ENCODE data around the gene RGL2. TPM values are rescaled to one million over a fixed set of nuclear protein-coding genes. Genes with fewer than 3 reads are reported as not detected.

RGL2 gene
- total and polyA plus RNA-seq, 2 of the 13 experiments (the other 11 are each of a cell fraction or from before 2014, with no cell fraction given), result 22.9 to 47.4 TPM

DNA sequence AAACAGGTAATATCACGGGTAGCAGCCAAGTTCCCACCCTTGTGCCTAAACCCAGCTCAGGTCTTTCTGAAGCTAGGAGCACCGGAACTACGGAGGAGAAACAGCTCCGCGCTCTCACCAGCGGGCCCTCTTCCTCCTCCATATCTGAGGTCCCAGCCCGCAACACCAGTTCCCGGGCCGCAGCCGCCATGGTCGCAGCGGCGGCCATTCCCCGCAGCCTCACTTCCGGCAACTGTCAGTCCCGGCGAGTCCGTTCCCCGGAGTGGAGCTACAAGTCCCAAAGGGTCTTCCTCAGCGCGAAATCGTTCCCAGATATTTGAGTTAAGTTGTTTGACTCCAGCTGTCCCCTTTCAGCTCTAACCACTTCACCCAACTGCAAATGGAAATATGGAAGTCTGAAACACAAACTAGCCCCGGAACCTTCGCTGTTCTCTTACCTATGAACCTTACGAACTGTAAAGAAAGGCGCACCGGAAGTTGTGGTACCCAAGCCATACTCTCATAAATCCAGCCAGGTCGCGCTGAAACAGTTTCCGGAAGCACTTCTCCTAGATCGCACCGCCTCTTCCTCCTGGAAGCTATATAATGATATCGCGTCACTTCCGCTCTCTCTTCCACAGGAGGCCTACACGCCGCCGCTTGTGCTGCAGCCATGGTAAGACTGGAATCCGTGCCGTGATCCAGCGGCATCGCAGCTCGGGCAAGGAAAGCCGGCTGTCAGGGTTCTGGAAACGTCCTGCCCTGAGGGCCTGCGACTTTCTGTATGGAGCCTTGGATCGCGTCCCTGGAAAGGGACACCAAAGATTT lies 27.1 kb downstream of the RGL2 start, which contains the start of the genes RPS18 and VPS52 (continued):
- peak; percentile 43; the same call in 1 of the 2 replicates for TF ChIP-seq TBX3 (IDR thresholded peaks at IDR 0.05; ENCODE audit: borderline replicate concordance)
- peak; percentile 98 for TF ChIP-seq GATAD1 (CRISPR knock-in tag; IDR thresholded peaks at IDR 0.05)
- TF ChIP-seq GTF3A (CRISPR knock-in tag; conservative IDR thresholded peaks at IDR 0.05), result peak; percentile 89
- TF ChIP-seq, protein P1, sequence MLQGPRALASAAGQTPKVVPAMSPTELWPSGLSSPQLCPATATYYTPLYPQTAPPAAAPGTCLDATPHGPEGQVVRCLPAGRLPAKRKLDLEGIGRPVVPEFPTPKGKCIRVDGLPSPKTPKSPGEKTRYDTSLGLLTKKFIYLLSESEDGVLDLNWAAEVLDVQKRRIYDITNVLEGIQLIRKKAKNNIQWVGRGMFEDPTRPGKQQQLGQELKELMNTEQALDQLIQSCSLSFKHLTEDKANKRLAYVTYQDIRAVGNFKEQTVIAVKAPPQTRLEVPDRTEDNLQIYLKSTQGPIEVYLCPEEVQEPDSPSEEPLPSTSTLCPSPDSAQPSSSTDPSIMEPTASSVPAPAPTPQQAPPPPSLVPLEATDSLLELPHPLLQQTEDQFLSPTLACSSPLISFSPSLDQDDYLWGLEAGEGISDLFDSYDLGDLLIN (CRISPR knock-in tag; IDR thresholded peaks at IDR 0.05; ENCODE audit: borderline replicate concordance), result peak; percentile 48
- TF ChIP-seq TAF1 (CRISPR knock-in tag; IDR thresholded peaks at IDR 0.05), result peak; percentile 98
- TF ChIP-seq, protein P2, sequence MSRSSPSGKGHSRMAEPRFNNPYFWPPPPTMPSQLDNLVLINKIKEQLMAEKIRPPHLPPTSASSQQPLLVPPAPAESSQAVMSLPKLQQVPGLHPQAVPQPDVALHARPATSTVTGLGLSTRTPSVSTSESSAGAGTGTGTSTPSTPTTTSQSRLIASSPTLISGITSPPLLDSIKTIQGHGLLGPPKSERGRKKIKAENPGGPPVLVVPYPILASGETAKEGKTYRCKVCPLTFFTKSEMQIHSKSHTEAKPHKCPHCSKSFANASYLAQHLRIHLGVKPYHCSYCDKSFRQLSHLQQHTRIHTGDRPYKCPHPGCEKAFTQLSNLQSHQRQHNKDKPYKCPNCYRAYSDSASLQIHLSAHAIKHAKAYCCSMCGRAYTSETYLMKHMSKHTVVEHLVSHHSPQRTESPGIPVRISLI (CRISPR knock-in tag; IDR thresholded peaks at IDR 0.05; ENCODE audit: borderline replicate concordance), result peak; percentile 56; the same call in 1 of the 2 replicates
- TF ChIP-seq XBP1 (CRISPR knock-in tag; IDR thresholded peaks at IDR 0.05), result 0 out of 2 replicates have a peak, but pooled peaks have one; percentile 64
- no peak for TF ChIP-seq RORA (CRISPR knock-in tag; IDR thresholded peaks at IDR 0.05)
- TF ChIP-seq, protein P3, sequence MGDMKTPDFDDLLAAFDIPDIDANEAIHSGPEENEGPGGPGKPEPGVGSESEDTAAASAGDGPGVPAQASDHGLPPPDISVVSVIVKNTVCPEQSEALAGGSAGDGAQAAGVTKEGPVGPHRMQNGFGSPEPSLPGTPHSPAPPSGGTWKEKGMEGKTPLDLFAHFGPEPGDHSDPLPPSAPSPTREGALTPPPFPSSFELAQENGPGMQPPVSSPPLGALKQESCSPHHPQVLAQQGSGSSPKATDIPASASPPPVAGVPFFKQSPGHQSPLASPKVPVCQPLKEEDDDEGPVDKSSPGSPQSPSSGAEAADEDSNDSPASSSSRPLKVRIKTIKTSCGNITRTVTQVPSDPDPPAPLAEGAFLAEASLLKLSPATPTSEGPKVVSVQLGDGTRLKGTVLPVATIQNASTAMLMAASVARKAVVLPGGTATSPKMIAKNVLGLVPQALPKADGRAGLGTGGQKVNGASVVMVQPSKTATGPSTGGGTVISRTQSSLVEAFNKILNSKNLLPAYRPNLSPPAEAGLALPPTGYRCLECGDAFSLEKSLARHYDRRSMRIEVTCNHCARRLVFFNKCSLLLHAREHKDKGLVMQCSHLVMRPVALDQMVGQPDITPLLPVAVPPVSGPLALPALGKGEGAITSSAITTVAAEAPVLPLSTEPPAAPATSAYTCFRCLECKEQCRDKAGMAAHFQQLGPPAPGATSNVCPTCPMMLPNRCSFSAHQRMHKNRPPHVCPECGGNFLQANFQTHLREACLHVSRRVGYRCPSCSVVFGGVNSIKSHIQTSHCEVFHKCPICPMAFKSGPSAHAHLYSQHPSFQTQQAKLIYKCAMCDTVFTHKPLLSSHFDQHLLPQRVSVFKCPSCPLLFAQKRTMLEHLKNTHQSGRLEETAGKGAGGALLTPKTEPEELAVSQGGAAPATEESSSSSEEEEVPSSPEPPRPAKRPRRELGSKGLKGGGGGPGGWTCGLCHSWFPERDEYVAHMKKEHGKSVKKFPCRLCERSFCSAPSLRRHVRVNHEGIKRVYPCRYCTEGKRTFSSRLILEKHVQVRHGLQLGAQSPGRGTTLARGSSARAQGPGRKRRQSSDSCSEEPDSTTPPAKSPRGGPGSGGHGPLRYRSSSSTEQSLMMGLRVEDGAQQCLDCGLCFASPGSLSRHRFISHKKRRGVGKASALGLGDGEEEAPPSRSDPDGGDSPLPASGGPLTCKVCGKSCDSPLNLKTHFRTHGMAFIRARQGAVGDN (CRISPR knock-in tag; IDR thresholded peaks at IDR 0.05), result peak; percentile 93
- TF ChIP-seq ZNF780A (CRISPR knock-in tag; IDR thresholded peaks at IDR 0.05), result 0 out of 2 replicates have a peak, but pooled peaks have one; percentile 36
- TF ChIP-seq, protein P4, sequence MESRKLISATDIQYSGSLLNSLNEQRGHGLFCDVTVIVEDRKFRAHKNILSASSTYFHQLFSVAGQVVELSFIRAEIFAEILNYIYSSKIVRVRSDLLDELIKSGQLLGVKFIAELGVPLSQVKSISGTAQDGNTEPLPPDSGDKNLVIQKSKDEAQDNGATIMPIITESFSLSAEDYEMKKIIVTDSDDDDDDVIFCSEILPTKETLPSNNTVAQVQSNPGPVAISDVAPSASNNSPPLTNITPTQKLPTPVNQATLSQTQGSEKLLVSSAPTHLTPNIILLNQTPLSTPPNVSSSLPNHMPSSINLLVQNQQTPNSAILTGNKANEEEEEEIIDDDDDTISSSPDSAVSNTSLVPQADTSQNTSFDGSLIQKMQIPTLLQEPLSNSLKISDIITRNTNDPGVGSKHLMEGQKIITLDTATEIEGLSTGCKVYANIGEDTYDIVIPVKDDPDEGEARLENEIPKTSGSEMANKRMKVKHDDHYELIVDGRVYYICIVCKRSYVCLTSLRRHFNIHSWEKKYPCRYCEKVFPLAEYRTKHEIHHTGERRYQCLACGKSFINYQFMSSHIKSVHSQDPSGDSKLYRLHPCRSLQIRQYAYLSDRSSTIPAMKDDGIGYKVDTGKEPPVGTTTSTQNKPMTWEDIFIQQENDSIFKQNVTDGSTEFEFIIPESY (CRISPR knock-in tag; IDR thresholded peaks at IDR 0.05), result peak; percentile 24; the same call in 1 of the 2 replicates
- peak; percentile 97 for TF ChIP-seq HDAC1 (CRISPR knock-in tag; IDR thresholded peaks at IDR 0.05)
- peak; percentile 96 for TF ChIP-seq ZNF350 (CRISPR knock-in tag; IDR thresholded peaks at IDR 0.05; ENCODE audit: borderline replicate concordance, low read depth)
- TF ChIP-seq PITX1 (CRISPR knock-in tag; IDR thresholded peaks at IDR 0.05), result peak; percentile 76
- 0 out of 2 replicates have a peak, but pooled peaks have one; percentile 43 for TF ChIP-seq JUN (CRISPR knock-in tag; IDR thresholded peaks at IDR 0.05)
- peak; percentile 18; the same call in 1 of the 2 replicates for TF ChIP-seq ZNF251 (CRISPR knock-in tag; IDR thresholded peaks at IDR 0.05)
- TF ChIP-seq YEATS4 (CRISPR knock-in tag; IDR thresholded peaks at IDR 0.05; ENCODE audit: borderline replicate concordance), result peak; percentile 96
- TF ChIP-seq ZNF772 (CRISPR knock-in tag; IDR thresholded peaks at IDR 0.05), result peak; percentile 66
- peak; percentile 92 for TF ChIP-seq ELF1 (CRISPR knock-in tag; IDR thresholded peaks at IDR 0.05)
- peak; percentile 4; the same call in 1 of the 2 replicates for TF ChIP-seq STAG1 (CRISPR knock-in tag; IDR thresholded peaks at IDR 0.05)
- TF ChIP-seq ZNF124 (CRISPR knock-in tag; IDR thresholded peaks at IDR 0.05), result peak; percentile 87; the same call in 1 of the 2 replicates

All from HepG2 (cell line).